K562 (cell line): ENCODE measurements around the gene NUMB. TPM values are rescaled to one million over a fixed set of nuclear protein-coding genes. Genes with fewer than 3 reads are reported as not detected.
"Not testable (repeated sequence)": the region's sequence is repeated elsewhere in the genome, so short reads cannot be mapped to it uniquely, and the experiment has no call there.

Experiments
- ATAC-seq: fragments of 200-7000 bp; cut with Tn5 transposase; 3 replicates; pipeline ENCODE4 v1.9.1; 2020; ENCODE audit warnings: moderate library complexity
- BruUV-seq: library from RNA; stranded (reverse); fragments of 400-500 nt; replicated peaks from 2 replicates; lab custom pipeline; 2021; lab: Mats Ljungman, UMichigan
- CTCF ChIA-PET: fragments of 300-600 bp; formaldehyde crosslinking; extraction: SDS; loops from one replicate; lab custom pipeline; 2021; ENCODE audit warnings: low intra/inter-chr PET ratio; lab: Yijun Ruan, JAX
- POLR2A ChIA-PET: fragments of 300-600, 350-650 bp; sonication (Branson Sonifier 250); formaldehyde crosslinking; extraction: SDS; loops from one replicate; lab custom pipeline; 2021; ENCODE audit warnings: antibody characterized with exemption, inconsistent platforms; lab: Yijun Ruan, JAX
- DNase-seq, 4 experiments: peaks; one replicate each; pipeline versions ENCODE4 v3.0.0 to v3.0.0-alpha.2; 2011 to 2018; ENCODE audit warnings: low spot score in 3 of 4, mixed read lengths in 3 of 4; ENCODE audit errors: extremely low read depth in 1 of 4
- FAIRE-seq: peaks from 2 replicates; lab custom pipeline; 2011; peaks lifted over from hg19 to GRCh38; lab: Jason Lieb, UNC
- H2AFZ ChIP-seq: 2 replicates; pipeline ENCODE4 v1.6.0; 2011; ENCODE audit warnings: low read depth, low read length, control low read depth, inconsistent platforms
- H3K27ac ChIP-seq: fragments of 200-600 bp; 3 replicates; pipeline ENCODE4 v1.8.0; 2011; ENCODE audit warnings: low read depth, mild to moderate bottlenecking, control low read depth, inconsistent platforms, low read length, moderate library complexity, mixed read lengths; ENCODE audit errors: extremely low read depth
- H3K27me3 ChIP-seq, 2 experiments: fragments of 300-600 bp in 1 of 2; 2 replicates in 1 of 2; 3 replicates in 1 of 2; pipeline versions ENCODE4 v1.6.0 to v1.8.0; 2011; ENCODE audit warnings: inconsistent platforms in 2 of 2, low read length in 2 of 2, mild to moderate bottlenecking in 1 of 2, mixed read lengths in 1 of 2, moderate library complexity in 1 of 2; ENCODE audit not compliant: control insufficient read depth in 2 of 2, insufficient read depth in 2 of 2
- H3K36me3 ChIP-seq: fragments of 300-600 bp; 3 replicates; pipeline ENCODE4 v1.8.0; 2011; ENCODE audit warnings: mild to moderate bottlenecking, low read length, inconsistent platforms; ENCODE audit not compliant: control insufficient read depth, insufficient read depth
- H3K4me1 ChIP-seq, 2 experiments: fragments of 200-600 bp in 1 of 2; replicated peaks in 1 of 2; 2 replicates in 1 of 2; 3 replicates in 1 of 2; pipeline versions ENCODE4 v1.5.1 to v1.8.0; 2011; ENCODE audit warnings: inconsistent platforms in 2 of 2, low read length in 2 of 2, mild to moderate bottlenecking in 1 of 2, mixed read lengths in 1 of 2, moderate library complexity in 1 of 2; ENCODE audit not compliant: control insufficient read depth in 2 of 2, insufficient read depth in 2 of 2
- H3K4me2 ChIP-seq: 2 replicates; pipeline ENCODE4 v1.6.1; 2011; ENCODE audit warnings: low read length, control low read depth, inconsistent platforms, mixed read lengths; ENCODE audit not compliant: insufficient read depth
- H3K4me3 ChIP-seq: fragments of 200-600 bp; sonication (generic), shearing (Covaris generic); 2 replicates; pipeline ENCODE4 v1.5.1; 2016; ENCODE audit warnings: control low read depth, inconsistent platforms
- H3K79me2 ChIP-seq: fragments of 200-600 bp; 3 replicates; pipeline ENCODE4 v1.8.0; 2011; ENCODE audit warnings: low read length, inconsistent platforms; ENCODE audit not compliant: control insufficient read depth, insufficient read depth
- H3K9ac ChIP-seq, 2 experiments: 2 replicates each; pipeline versions ENCODE4 v1.6.0 to v1.6.1; 2011; ENCODE audit warnings: low read depth in 2 of 2, low read length in 2 of 2, control low read depth in 1 of 2, inconsistent platforms in 1 of 2, mild to moderate bottlenecking in 1 of 2, mixed read lengths in 1 of 2; ENCODE audit not compliant: insufficient read depth in 1 of 2
- H3K9me1 ChIP-seq: one replicate; pipeline ENCODE4 v1.6.0; 2011; ENCODE audit warnings: inconsistent platforms, mild to moderate bottlenecking, low read length, moderate library complexity; ENCODE audit not compliant: control insufficient read depth, insufficient read depth
- H3K9me3 ChIP-seq: replicated peaks from 2 replicates; pipeline ENCODE4 v1.5.1; 2011; ENCODE audit warnings: low read depth, low read length, inconsistent platforms; ENCODE audit not compliant: control insufficient read depth, insufficient read depth
- H4K20me1 ChIP-seq: replicated peaks from 2 replicates; pipeline ENCODE4 v1.6.1; 2011; ENCODE audit warnings: low read length, inconsistent platforms, mixed read lengths; ENCODE audit not compliant: control insufficient read depth, insufficient read depth
- GATA2 ChIP-seq: sonication (generic); formaldehyde crosslinking; IDR thresholded peaks from 2 replicates; pipeline ENCODE4 v1.4.0; 2020; ENCODE audit warnings: mild to moderate bottlenecking, missing genetic modification reagents
- POLR2H ChIP-seq: IDR thresholded peaks from 2 replicates; pipeline ENCODE4 v1.6.1; 2016; ENCODE audit warnings: missing genetic modification characterization, low read depth, mild to moderate bottlenecking, control low read depth, missing compliant biosample characterization, moderate library complexity
- ZNF146 ChIP-seq: IDR thresholded peaks from one replicate; pipeline ENCODE4 v1.6.1; 2018; ENCODE audit warnings: missing compliant biosample characterization; ENCODE audit not compliant: unreplicated experiment
- ZNF444 ChIP-seq: fragments of 250-450 bp; sonication (Bioruptor Pico); IDR thresholded peaks from 2 replicates; pipeline ENCODE4 v1.4.0; 2020; ENCODE audit warnings: mild to moderate bottlenecking, moderate library complexity
- ZNF655 ChIP-seq: fragments of 250-450 bp; sonication (Bioruptor Pico); IDR thresholded peaks from 2 replicates; pipeline ENCODE4 v1.5.0; 2021
- WGBS: fragments of 100-300 bp; shearing (Covaris generic); methylation state at CpG from one replicate; pipeline ENCODE4 v1.1.6; 2016; ENCODE audit warnings: low coverage, mixed read lengths; ENCODE audit not compliant: insufficient coverage; ENCODE audit errors: missing lambda C conversion rate; 5-methylcytosine and 5-hydroxymethylcytosine counted together
- in situ Hi-C: fragments of 300-500 bp; cut with MboI; formaldehyde crosslinking; loops from 4 replicates; pipeline ENCODE4 v1.15.0; 2018; ENCODE audit warnings: inconsistent platforms, mixed read lengths
- intact Hi-C: fragments of 100-400 bp; cut with micrococcal nuclease; formaldehyde crosslinking; loops from 2 replicates; pipeline ENCODE4 v1.14.2; 2022
- polyA plus RNA-seq, 8 experiments: library from polyadenylated mRNA; depleted of rRNA in 4 of 8; stranded (reverse) in 5 of 8; unstranded in 3 of 8; fragments of >200 nt; fragmentation: Nextera tagmentation in 2 of 8; fragmentation: Illumina TruSeq in 1 of 8; extraction: Ambion mirVana in 2 of 8; extraction: Trizol in 1 of 8; gene quantifications; 2 replicates each; pipeline versions ENCODE4 v1.2.1 to v1.2.3, GENCODE V29; 2011 to 2014; ENCODE audit warnings: inconsistent platforms in 1 of 8, missing spikeins in 1 of 8
- total RNA-seq, 7 experiments: library from RNA; depleted of rRNA in 6 of 7; stranded (reverse); fragments of >200 nt in 6 of 7; fragmentation: Illumina TruSeq in 2 of 7; extraction: Trizol in 2 of 7; gene quantifications; 2 replicates each; pipeline versions ENCODE4 v1.2.1 to v1.2.3, GENCODE V29; 2011 to 2021; ENCODE audit warnings: low replicate concordance in 1 of 7

Gene NUMB
- total and polyA plus RNA-seq, 9 of the 15 experiments (the other 6 are each of a cell fraction or from before 2014, with no cell fraction given) = 13.5 to 54.0 (median 32.3) TPM

GRCh38 chr14:73311708-73312030 lies 146.7 kb downstream of the NUMB start (continued):
- no peak for TF ChIP-seq POLR2H (tag)
- no peak for TF ChIP-seq GATA2 (CRISPR knock-in tag)
- TF ChIP-seq ZNF655 (CRISPR knock-in tag) = no peak
- TF ChIP-seq ZNF444 (CRISPR knock-in tag) = no peak

GRCh38 chr14:73309207-73309606 lies 149.1 kb downstream of the NUMB start:
- H4K20me1 ChIP-seq, H3K4me2 ChIP-seq, H3K4me1 ChIP-seq, H3K9me3 ChIP-seq, H2AFZ ChIP-seq, DNase-seq, intact Hi-C loops, H3K27ac ChIP-seq, BruUV-seq, FAIRE-seq, H3K27me3 ChIP-seq, H3K36me3 ChIP-seq, POLR2A ChIA-PET, H3K79me2 ChIP-seq, CTCF ChIA-PET, ATAC-seq, in situ Hi-C loops, H3K9ac ChIP-seq, H3K9me1 ChIP-seq, H3K4me3 ChIP-seq: not testable (repeated sequence)
- whole genome bisulfite sequencing = 100% methylated on average over 1 of the region's 1 CpG
- TF ChIP-seq ZNF146 (CRISPR knock-in tag) = peak; percentile 28
